Endothelial cell (in vitro differentiated cells): Measurements from ENCODE around the gene LSAMP. TPM values are rescaled to one million over a fixed set of nuclear protein-coding genes. Genes with fewer than 3 reads are reported as not detected.

ENCODE experiments used
- DNase-seq: peaks from one replicate; pipeline ENCODE4 v3.0.0; 2021; ENCODE audit warnings: low spot score
- H3K27ac Mint-ChIP-seq: one replicate; pipeline ENCODE4 v1.8.0; 2021; ENCODE audit warnings: mixed read lengths, inconsistent platforms; ENCODE audit not compliant: unreplicated experiment
- H3K27me3 Mint-ChIP-seq: one replicate; pipeline ENCODE4 v1.8.0; 2021; ENCODE audit warnings: mild to moderate bottlenecking, moderate library complexity, mixed read lengths, inconsistent platforms; ENCODE audit not compliant: unreplicated experiment
- H3K36me3 Mint-ChIP-seq: one replicate; pipeline ENCODE4 v1.8.0; 2021; ENCODE audit warnings: mild to moderate bottlenecking, low read depth, mixed read lengths, inconsistent platforms; ENCODE audit not compliant: unreplicated experiment
- H3K4me1 Mint-ChIP-seq: one replicate; pipeline ENCODE4 v1.8.0; 2021; ENCODE audit warnings: mild to moderate bottlenecking, mixed read lengths, inconsistent platforms; ENCODE audit not compliant: unreplicated experiment
- H3K4me3 Mint-ChIP-seq: one replicate; pipeline ENCODE4 v1.8.0; 2021; ENCODE audit warnings: mild to moderate bottlenecking, mixed read lengths, inconsistent platforms; ENCODE audit not compliant: unreplicated experiment
- H3K9me3 Mint-ChIP-seq: one replicate; pipeline ENCODE4 v1.8.0; 2021; ENCODE audit warnings: mixed read lengths, inconsistent platforms; ENCODE audit not compliant: unreplicated experiment
- CTCF ChIP-seq: fragments of 200-600 bp; sonication (generic); IDR thresholded peaks from one replicate; pipeline ENCODE4 v1.5.0; 2021; ENCODE audit warnings: antibody characterized with exemption; ENCODE audit not compliant: unreplicated experiment
- total RNA-seq: library from RNA; stranded (reverse); fragmentation: NEBNext Ultra II Directional; extraction: Animal tissue kit (Norgen Biotek cat#: 25700); gene quantifications from one replicate; pipeline ENCODE4 v1.2.1, GENCODE V29; 2021; ENCODE audit not compliant: unreplicated experiment

Gene LSAMP
- total RNA-seq, 1 donor from 2014 or later, result 6.1 TPM

- no peaks in the 10 kb centered on the region for H3K36me3 Mint-ChIP-seq
- no peaks in the 10 kb centered on the region for H3K9me3 Mint-ChIP-seq
- H3K27me3 Mint-ChIP-seq, result no peaks in the 10 kb centered on the region
- TF ChIP-seq CTCF, result no peak
- no peak for DNase-seq
- no peaks in the 10 kb centered on the region for H3K4me1 Mint-ChIP-seq
- H3K4me3 Mint-ChIP-seq, result no peak overlapping the region
- H3K27ac Mint-ChIP-seq, result no peak overlapping the region
Observed at GRCh38 chr3:116350119-116350733, 95.1 kb downstream of the LSAMP start.

- H3K4me1 Mint-ChIP-seq, result no peaks in the 10 kb centered on the region
- H3K27me3 Mint-ChIP-seq, result no peaks in the 10 kb centered on the region
- no peak for TF ChIP-seq CTCF
- no peaks in the 10 kb centered on the region for H3K36me3 Mint-ChIP-seq
- DNase-seq, result no peak
- no peaks in the 10 kb centered on the region for H3K9me3 Mint-ChIP-seq
- no peak overlapping the region for H3K27ac Mint-ChIP-seq
- H3K4me3 Mint-ChIP-seq, result no peak overlapping the region
Observed at GRCh38 chr3:116348216-116348615, 97.1 kb downstream of the LSAMP start.

GRCh38 chr3:116342499-116342898 lies 102.8 kb downstream of the LSAMP start:
- no peak for TF ChIP-seq CTCF
- Mint-ChIP-seq H3K27me3 (no peaks in the 10 kb centered on the region), H3K27ac (no peak overlapping the region), H3K36me3 (no peaks in the 10 kb centered on the region), H3K9me3 (no peaks in the 10 kb centered on the region), H3K4me3 (no peak overlapping the region), H3K4me1 (no peaks in the 10 kb centered on the region)
- no peak for DNase-seq

GRCh38 chr3:116341899-116342298 lies 103.4 kb downstream of the LSAMP start:
- no peak for DNase-seq
- no peak overlapping the region for H3K4me3 Mint-ChIP-seq
- H3K36me3 Mint-ChIP-seq, result no peaks in the 10 kb centered on the region
- no peaks in the 10 kb centered on the region for H3K4me1 Mint-ChIP-seq
- no peaks in the 10 kb centered on the region for H3K27me3 Mint-ChIP-seq
- no peak overlapping the region for H3K27ac Mint-ChIP-seq
- no peak for TF ChIP-seq CTCF
- no peaks in the 10 kb centered on the region for H3K9me3 Mint-ChIP-seq

- H3K36me3 Mint-ChIP-seq, result no peaks in the 10 kb centered on the region
- H3K27ac Mint-ChIP-seq, result no peak overlapping the region
- no peaks in the 10 kb centered on the region for H3K27me3 Mint-ChIP-seq
- H3K4me1 Mint-ChIP-seq, result no peaks in the 10 kb centered on the region
- H3K9me3 Mint-ChIP-seq, result no peaks in the 10 kb centered on the region
- H3K4me3 Mint-ChIP-seq, result no peak overlapping the region
- no peak for TF ChIP-seq CTCF
- DNase-seq, result no peak
Observed at GRCh38 chr3:116341381-116341780, 103.9 kb downstream of the LSAMP start.
